ENCODE results near the gene TNS3. TPM values are rescaled to one million over a fixed set of nuclear protein-coding genes. Genes with fewer than 3 reads are reported as not detected.

Gene TNS3
- polyA plus RNA-seq, 3 donors, result 5.2 to 30.3 (median 7.9) TPM

DNA sequence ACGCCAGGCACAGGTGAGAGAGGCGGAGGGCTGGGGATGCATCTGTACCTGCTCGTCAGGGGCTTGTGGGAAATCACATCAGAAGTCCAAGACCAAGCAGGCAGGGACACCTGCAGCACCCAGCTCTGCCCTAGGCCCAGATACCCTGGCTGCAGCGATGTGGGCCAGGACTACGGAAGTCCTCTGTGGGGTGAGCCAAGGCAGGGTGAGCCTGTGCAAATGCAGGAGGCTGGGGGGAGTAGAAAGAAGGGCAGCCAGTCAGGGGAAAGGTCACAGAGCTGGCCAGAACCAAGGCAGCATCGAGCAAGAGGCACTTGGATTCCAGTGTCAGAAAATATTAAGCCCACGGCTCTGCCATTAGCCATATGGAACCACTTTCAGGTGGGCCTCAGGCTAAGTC is 85.2 kb downstream of the TNS3 start:
- Mint-ChIP-seq H3K27ac (peak overlapping the region; percentile 64 to 90 (median 83)), H3K27me3 (ENCODE audit: low read depth in 3 of 3) (peaks cover 0 to 5% (median 0%) of the 10 kb centered on the region in 3 donors), H3K4me1 (peaks cover 82% of the 10 kb centered on the region), H3K9me3 (peaks cover 0 to 3% (median 1%) of the 10 kb centered on the region in 7 donors), H3K4me3 (no peak overlapping the region), H3K36me3 (peaks cover 26 to 43% of the 10 kb centered on the region in 2 donors)
- intact Hi-C loops (cut with micrococcal nuclease), result loop anchor here in 1 of 2 donors (5.0 kb wide), 1 partner anchor 76 kb away; no protein-coding TSS in a partner anchor
- Histone ChIP-seq H3K27ac (ENCODE audit: low read depth in 1 of 2, low read length in 2 of 2) (peak overlapping the region; percentile 65 to 89), H3K4me1 (ENCODE audit: control insufficient read depth in 1 of 2, insufficient read depth in 2 of 2, low read length in 2 of 2) (peaks cover 68 to 74% of the 10 kb centered on the region in 2 donors), H3K4me2 (replicated peaks; ENCODE audit: extremely low read depth, low read length, poor library complexity, severe bottlenecking) (peak overlapping the region; percentile 57), H2AFZ (ENCODE audit: insufficient read depth, low read depth, low read length, poor library complexity, severe bottlenecking) (no peak overlapping the region), H3K36me3 (replicated peaks in 1 of 2; ENCODE audit: control insufficient read depth in 1 of 2, insufficient read depth in 2 of 2, low read length in 2 of 2) (peaks cover under 1 to 23% of the 10 kb centered on the region in 2 donors), H4K20me1 (ENCODE audit: insufficient read depth, low read length) (peaks cover 87% of the 10 kb centered on the region), H3K27me3 (ENCODE audit: control insufficient read depth in 2 of 2, insufficient read depth in 2 of 2, low read length in 2 of 2) (no peaks in the 10 kb centered on the region), H3K9ac (ENCODE audit: insufficient read depth, low read length, poor library complexity, severe bottlenecking) (no peak overlapping the region), H3K4me3 (replicated peaks in 1 of 3; ENCODE audit: low read depth in 2 of 3, low read length in 3 of 3) (peak overlapping the region in 1 of 3 experiments; percentile 40), H3K79me2 (ENCODE audit: insufficient read depth, low read length) (peaks cover 85% of the 10 kb centered on the region), H3K9me3 (replicated peaks in 1 of 2; ENCODE audit: control insufficient read depth in 1 of 2, insufficient read depth in 1 of 2, low read length in 2 of 2) (peaks cover 0 to 7% of the 10 kb centered on the region in 2 donors)
- WGBS (ENCODE audit: insufficient coverage), result 83% methylated on average over 5 of the region's 7 CpGs
- no peak for DNase-seq
- TF ChIP-seq, protein P1, sequence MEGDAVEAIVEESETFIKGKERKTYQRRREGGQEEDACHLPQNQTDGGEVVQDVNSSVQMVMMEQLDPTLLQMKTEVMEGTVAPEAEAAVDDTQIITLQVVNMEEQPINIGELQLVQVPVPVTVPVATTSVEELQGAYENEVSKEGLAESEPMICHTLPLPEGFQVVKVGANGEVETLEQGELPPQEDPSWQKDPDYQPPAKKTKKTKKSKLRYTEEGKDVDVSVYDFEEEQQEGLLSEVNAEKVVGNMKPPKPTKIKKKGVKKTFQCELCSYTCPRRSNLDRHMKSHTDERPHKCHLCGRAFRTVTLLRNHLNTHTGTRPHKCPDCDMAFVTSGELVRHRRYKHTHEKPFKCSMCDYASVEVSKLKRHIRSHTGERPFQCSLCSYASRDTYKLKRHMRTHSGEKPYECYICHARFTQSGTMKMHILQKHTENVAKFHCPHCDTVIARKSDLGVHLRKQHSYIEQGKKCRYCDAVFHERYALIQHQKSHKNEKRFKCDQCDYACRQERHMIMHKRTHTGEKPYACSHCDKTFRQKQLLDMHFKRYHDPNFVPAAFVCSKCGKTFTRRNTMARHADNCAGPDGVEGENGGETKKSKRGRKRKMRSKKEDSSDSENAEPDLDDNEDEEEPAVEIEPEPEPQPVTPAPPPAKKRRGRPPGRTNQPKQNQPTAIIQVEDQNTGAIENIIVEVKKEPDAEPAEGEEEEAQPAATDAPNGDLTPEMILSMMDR (IDR thresholded peaks at IDR 0.05), result no peak

DNA sequence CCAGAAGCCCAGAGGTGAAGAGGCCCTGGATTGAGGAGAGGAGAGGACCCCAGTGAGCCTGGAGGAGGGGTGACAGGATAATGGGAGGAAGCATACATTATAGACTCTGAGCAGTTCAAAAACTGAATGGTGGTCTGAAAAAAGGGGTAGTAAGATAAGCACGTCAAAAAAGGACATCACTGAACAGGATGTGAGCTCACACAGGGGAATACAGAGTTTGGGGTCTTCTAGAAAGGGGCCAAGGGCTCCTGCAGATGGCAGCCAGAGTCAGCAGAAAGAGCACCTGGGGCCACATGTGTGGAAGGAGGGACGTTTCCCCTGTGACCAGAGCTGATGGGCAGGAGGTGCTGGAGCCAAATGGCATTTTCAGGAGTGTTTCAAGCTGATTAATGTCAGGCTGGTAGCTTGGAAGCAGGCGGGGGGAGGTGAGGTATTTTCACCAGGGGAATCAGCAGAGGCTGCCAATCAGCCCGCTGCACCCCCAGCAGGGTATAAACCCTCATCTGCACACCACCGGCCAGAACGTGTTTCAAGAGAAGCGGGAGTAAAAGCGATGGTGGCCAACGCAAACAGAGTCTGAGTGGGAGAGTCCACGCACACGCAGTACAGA is 85.8 kb downstream of the TNS3 start:
- peaks cover 77% of the 10 kb centered on the region for H3K4me1 Mint-ChIP-seq
- no peak overlapping the region for H3K9ac ChIP-seq (ENCODE audit: insufficient read depth, low read length, poor library complexity, severe bottlenecking)
- H3K27me3 ChIP-seq (ENCODE audit: control insufficient read depth in 2 of 2, insufficient read depth in 2 of 2, low read length in 2 of 2), result no peaks in the 10 kb centered on the region
- peaks cover 0 to 5% (median 0%) of the 10 kb centered on the region in 3 donors for H3K27me3 Mint-ChIP-seq (ENCODE audit: low read depth in 3 of 3)
- H3K4me1 ChIP-seq (ENCODE audit: control insufficient read depth in 1 of 2, insufficient read depth in 2 of 2, low read length in 2 of 2), result peaks cover 68 to 69% of the 10 kb centered on the region in 2 donors
- H3K9me3 Mint-ChIP-seq, result peaks cover 0 to 3% (median 1%) of the 10 kb centered on the region in 7 donors
- H3K4me3 Mint-ChIP-seq, result no peak overlapping the region
- no peak overlapping the region for H3K4me3 ChIP-seq (replicated peaks in 1 of 3; ENCODE audit: low read depth in 2 of 3, low read length in 3 of 3)
- H3K36me3 ChIP-seq (replicated peaks in 1 of 2; ENCODE audit: control insufficient read depth in 1 of 2, insufficient read depth in 2 of 2, low read length in 2 of 2), result peaks cover 4 to 22% of the 10 kb centered on the region in 2 donors
- peak overlapping the region; percentile 65 to 89 for H3K27ac ChIP-seq (ENCODE audit: low read depth in 1 of 2, low read length in 2 of 2)
- WGBS (ENCODE audit: insufficient coverage), result 76% methylated on average over 9 of the region's 11 CpGs
- peaks cover 87% of the 10 kb centered on the region for H4K20me1 ChIP-seq (ENCODE audit: insufficient read depth, low read length)
- DNase-seq, result no peak
- peak overlapping the region; percentile 64 to 90 (median 86) for H3K27ac Mint-ChIP-seq
- peaks cover 0 to 7% of the 10 kb centered on the region in 2 donors for H3K9me3 ChIP-seq (replicated peaks in 1 of 2; ENCODE audit: control insufficient read depth in 1 of 2, insufficient read depth in 1 of 2, low read length in 2 of 2)
- TF ChIP-seq, protein P1 (IDR thresholded peaks at IDR 0.05), result no peak
- no peak overlapping the region for H2AFZ ChIP-seq (ENCODE audit: insufficient read depth, low read depth, low read length, poor library complexity, severe bottlenecking)
- H3K79me2 ChIP-seq (ENCODE audit: insufficient read depth, low read length), result peaks cover 85% of the 10 kb centered on the region
- H3K4me2 ChIP-seq (replicated peaks; ENCODE audit: extremely low read depth, low read length, poor library complexity, severe bottlenecking), result peak overlapping the region; percentile 57
- H3K36me3 Mint-ChIP-seq, result peaks cover 26 to 45% of the 10 kb centered on the region in 2 donors
- intact Hi-C loops (cut with micrococcal nuclease), result loop anchor here in 1 of 2 donors (5.0 kb wide), 1 partner anchor 76 kb away; no protein-coding TSS in a partner anchor

Measured in CD14-positive monocyte (primary cell).